ENCODE data around the gene RBBP6. TPM values are rescaled to one million over a fixed set of nuclear protein-coding genes. Genes with fewer than 3 reads are reported as not detected.
"Not testable (repeated sequence)": the region's sequence is repeated elsewhere in the genome, so short reads cannot be mapped to it uniquely, and the experiment has no call there.

RBBP6 gene
- total RNA-seq, 2 experiments from 2014 or later: 63.7 to 66.4 TPM

GRCh38 chr16:24577167-24577566 is 37.8 kb downstream of the RBBP6 start:
- Mint-ChIP-seq H3K4me3 (no peak overlapping the region), H3K9me3 (no peaks in the 10 kb centered on the region), H3K27me3 (peaks cover 2% of the 10 kb centered on the region), H3K27ac (no peak overlapping the region), H3K36me3 (ENCODE audit: low read depth) (peaks cover 11% of the 10 kb centered on the region), H3K4me1 (no peaks in the 10 kb centered on the region)
- no peak for DNase-seq
- ChIA-PET CTCF (interaction anchor here (0.6 to 1.3 kb wide), 4 partner anchors 9 to 1039 kb away, joined by 3 to 5 read pairs (median 4); no protein-coding TSS in a partner anchor), POLR2A (interaction anchor here (0.5 to 0.6 kb wide), 2 partner anchors 22 to 34 kb away, joined by 3 to 8 read pairs; no protein-coding TSS in a partner anchor)

DNA sequence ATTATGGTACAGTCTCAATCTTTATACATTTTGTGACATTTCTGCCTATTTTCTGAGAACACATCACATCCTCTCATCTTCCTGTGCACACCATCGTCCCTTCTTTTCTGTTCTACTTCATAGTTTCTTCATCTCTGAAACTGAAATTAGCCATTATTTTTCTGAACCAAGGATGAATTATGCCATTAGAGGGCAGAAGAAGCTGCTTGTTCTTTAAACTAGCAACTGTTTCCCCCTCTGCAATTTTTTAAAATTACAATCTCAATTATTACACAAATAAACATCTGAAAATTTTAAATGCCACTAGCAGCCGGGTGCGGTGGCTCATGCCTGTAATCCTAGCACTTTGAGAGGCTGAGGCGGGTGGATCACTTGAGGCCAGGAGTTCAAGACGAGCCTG is 41.3 kb downstream of the RBBP6 start:
- Mint-ChIP-seq H3K4me3 (no peak overlapping the region), H3K36me3 (ENCODE audit: low read depth) (no peaks in the 10 kb centered on the region), H3K4me1 (no peaks in the 10 kb centered on the region), H3K9me3 (no peaks in the 10 kb centered on the region), H3K27me3 (peaks cover 6% of the 10 kb centered on the region), H3K27ac (no peak overlapping the region)
- DNase-seq: no peak
- ChIA-PET CTCF (no interaction called here), POLR2A (no interaction called here)

GRCh38 chr16:24583494-24583893 is 44.1 kb downstream of the RBBP6 start:
- POLR2A ChIA-PET: no interaction called here
- Mint-ChIP-seq H3K4me3 (no peak overlapping the region), H3K36me3 (ENCODE audit: low read depth) (no peaks in the 10 kb centered on the region)

DNA sequence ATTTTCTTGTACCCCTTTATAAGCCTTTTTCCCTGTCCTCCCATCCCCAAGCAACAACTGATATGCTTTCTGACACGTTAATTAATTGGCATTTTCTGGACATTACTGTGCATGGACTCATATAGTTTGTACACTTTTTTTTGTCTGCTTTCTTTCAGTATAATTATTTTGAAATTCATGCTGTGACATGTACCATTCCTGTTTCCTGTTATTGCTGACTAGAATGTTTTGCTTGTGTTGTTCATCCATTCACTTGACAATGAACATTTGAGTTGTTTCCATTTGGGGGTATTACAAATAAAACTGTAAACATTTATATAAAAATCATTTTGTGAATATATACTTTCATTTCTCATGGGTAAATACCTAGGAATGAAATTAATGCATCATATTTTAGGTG is 50.6 kb downstream of the RBBP6 start:
- POLR2A ChIA-PET: no interaction called here
- Mint-ChIP-seq H3K36me3 (ENCODE audit: low read depth) (no peaks in the 10 kb centered on the region), H3K4me3 (no peak overlapping the region), H3K27me3 (peaks cover 8% of the 10 kb centered on the region), H3K9me3 (no peaks in the 10 kb centered on the region), H3K4me1 (no peaks in the 10 kb centered on the region), H3K27ac (no peak overlapping the region)
- CTCF ChIA-PET: no interaction called here
- DNase-seq: no peak

More at GRCh38 chr16:24583494-24583893, 44.1 kb downstream of the RBBP6 start:
- Mint-ChIP-seq H3K9me3 (no peaks in the 10 kb centered on the region), H3K27me3 (peaks cover 9% of the 10 kb centered on the region), H3K27ac (no peak overlapping the region), H3K4me1 (no peaks in the 10 kb centered on the region)
- CTCF ChIA-PET: no interaction called here
- no peak for DNase-seq

DNA sequence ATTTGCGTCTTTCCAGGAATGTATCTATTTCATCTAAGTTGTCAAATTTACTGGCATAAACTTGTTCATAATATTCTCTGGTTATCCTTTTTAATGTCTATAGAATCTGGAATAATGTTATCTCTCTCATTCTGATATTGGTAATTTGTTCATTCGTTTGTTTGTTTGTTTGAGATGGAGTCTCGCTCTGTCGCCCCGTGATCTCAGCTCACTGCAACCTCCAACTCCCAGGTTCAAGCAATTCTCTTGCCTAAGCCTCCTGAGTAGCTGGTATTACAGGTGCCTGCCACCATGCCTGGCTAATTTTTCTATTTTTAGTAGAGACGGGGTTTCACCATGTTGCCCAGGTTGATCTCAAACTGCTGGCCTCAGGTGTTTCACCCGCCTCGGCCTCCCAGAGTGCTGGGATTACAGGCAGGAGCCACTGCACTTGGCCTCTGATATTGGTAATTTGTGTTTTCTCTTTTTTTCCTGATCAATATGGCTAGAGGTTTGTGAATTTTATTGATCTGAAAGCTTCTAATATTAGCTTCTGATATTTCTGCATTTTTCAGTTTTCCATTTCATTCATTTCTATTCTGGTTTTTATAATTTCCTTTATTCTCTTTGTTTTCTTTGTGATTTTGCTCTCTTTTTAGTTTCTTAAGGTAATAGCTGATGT is 59.5 kb downstream of the RBBP6 start:
- DNase-seq: no peak
- H3K27me3 Mint-ChIP-seq: peaks cover 17% of the 10 kb centered on the region
- POLR2A ChIA-PET: interaction anchor here (0.6 kb wide), 1 partner anchor 22 kb away, joined by 3 read pairs; no protein-coding TSS in a partner anchor
- no peak overlapping the region for H3K27ac Mint-ChIP-seq
- no peak overlapping the region for H3K4me3 Mint-ChIP-seq
- H3K4me1 Mint-ChIP-seq: no peaks in the 10 kb centered on the region
- H3K9me3 Mint-ChIP-seq: no peaks in the 10 kb centered on the region
- CTCF ChIA-PET: interaction anchor here (0.6 to 1.3 kb wide), 2 partner anchors 11 to 94 kb away, joined by 3 to 4 read pairs; no protein-coding TSS in a partner anchor
- no peaks in the 10 kb centered on the region for H3K36me3 Mint-ChIP-seq (ENCODE audit: low read depth)

GRCh38 chr16:24609417-24609739 is 70.0 kb downstream of the RBBP6 start:
- H3K4me1 Mint-ChIP-seq: peaks cover 7% of the 10 kb centered on the region
- no peaks in the 10 kb centered on the region for H3K9me3 Mint-ChIP-seq
- POLR2A ChIA-PET: no interaction called here
- no peak overlapping the region for H3K27ac Mint-ChIP-seq
- CTCF ChIA-PET: interaction anchor here (1.7 kb wide), 1 partner anchor 10 kb away, joined by 4 read pairs; no protein-coding TSS in a partner anchor
- DNase-seq: no peak
- no peak overlapping the region for H3K4me3 Mint-ChIP-seq
- H3K27me3 Mint-ChIP-seq: peaks cover 45% of the 10 kb centered on the region
- no peaks in the 10 kb centered on the region for H3K36me3 Mint-ChIP-seq (ENCODE audit: low read depth)

GRCh38 chr16:24609740-24610415 is 70.5 kb downstream of the RBBP6 start:
- no peak overlapping the region for H3K4me3 Mint-ChIP-seq
- DNase-seq: no peak

GRCh38 chr16:24610416-24610755 is 71.0 kb downstream of the RBBP6 start:
- H3K36me3 Mint-ChIP-seq (ENCODE audit: low read depth): no peaks in the 10 kb centered on the region
- CTCF ChIA-PET: interaction anchor here (1.7 kb wide), 1 partner anchor 11 kb away, joined by 4 read pairs; no protein-coding TSS in a partner anchor
- H3K27me3 Mint-ChIP-seq: peaks cover 45% of the 10 kb centered on the region
- H3K27ac Mint-ChIP-seq: no peak overlapping the region
- H3K4me1 Mint-ChIP-seq: peaks cover 7% of the 10 kb centered on the region
- DNase-seq: no peak
- H3K9me3 Mint-ChIP-seq: no peaks in the 10 kb centered on the region
- H3K4me3 Mint-ChIP-seq: no peak overlapping the region
- POLR2A ChIA-PET: no interaction called here

More at GRCh38 chr16:24609740-24610415, 70.5 kb downstream of the RBBP6 start:
- H3K4me1 Mint-ChIP-seq: peaks cover 7% of the 10 kb centered on the region
- no peak overlapping the region for H3K27ac Mint-ChIP-seq
- no peaks in the 10 kb centered on the region for H3K9me3 Mint-ChIP-seq
- H3K36me3 Mint-ChIP-seq (ENCODE audit: low read depth): no peaks in the 10 kb centered on the region
- CTCF ChIA-PET: interaction anchor here (1.7 kb wide), 1 partner anchor 10 kb away, joined by 4 read pairs; no protein-coding TSS in a partner anchor
- POLR2A ChIA-PET: no interaction called here
- H3K27me3 Mint-ChIP-seq: peaks cover 45% of the 10 kb centered on the region

DNA sequence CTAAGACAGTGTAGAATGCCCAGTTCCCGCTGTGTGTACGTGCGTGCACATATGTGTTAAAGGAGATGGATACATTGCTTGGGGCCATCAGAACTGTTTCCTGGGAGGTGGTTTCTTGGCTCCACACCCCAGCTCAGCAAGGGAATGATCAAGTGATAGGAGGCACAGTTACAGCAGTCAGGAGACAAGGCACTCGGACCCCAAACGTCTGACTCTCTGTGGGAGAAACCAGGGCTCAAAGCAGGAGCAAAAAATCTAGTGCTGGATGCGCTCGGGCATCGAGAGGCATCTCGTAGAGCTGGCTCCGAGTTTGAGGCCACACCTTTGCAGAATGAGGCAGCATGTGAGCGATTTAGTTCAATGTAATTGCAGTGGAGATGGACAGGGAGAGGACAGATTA is 71.9 kb downstream of the RBBP6 start:
- H3K27ac Mint-ChIP-seq: no peak overlapping the region
- POLR2A ChIA-PET: no interaction called here
- peaks cover 45% of the 10 kb centered on the region for H3K27me3 Mint-ChIP-seq
- H3K4me1 Mint-ChIP-seq: peaks cover 7% of the 10 kb centered on the region
- H3K4me3 Mint-ChIP-seq: no peak overlapping the region
- CTCF ChIA-PET: no interaction called here
- no peaks in the 10 kb centered on the region for H3K36me3 Mint-ChIP-seq (ENCODE audit: low read depth)
- no peak for DNase-seq
- no peaks in the 10 kb centered on the region for H3K9me3 Mint-ChIP-seq

DNA sequence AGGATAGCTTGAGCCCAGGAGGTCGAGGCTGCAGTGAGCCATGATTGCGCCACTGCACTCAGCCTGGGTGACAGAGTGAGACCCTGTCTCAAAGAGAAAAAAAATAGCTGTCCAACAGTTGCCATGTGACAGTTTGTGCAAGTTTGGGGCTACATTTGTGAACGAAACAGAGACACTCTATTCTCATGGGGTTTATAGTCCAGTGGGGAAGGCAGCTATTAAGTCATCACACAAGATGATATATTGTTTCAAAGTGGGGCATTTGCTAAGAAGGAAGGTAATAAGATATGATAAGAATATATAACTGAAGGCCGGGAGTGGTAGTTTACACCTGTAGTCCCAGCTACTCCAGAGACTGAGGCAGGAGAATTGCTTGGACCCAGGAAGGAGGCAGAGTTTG is 73.3 kb downstream of the RBBP6 start:
- ChIA-PET CTCF (interaction anchor here (0.7 kb wide), 1 partner anchor 921 kb away, joined by 3 read pairs; no protein-coding TSS in a partner anchor), POLR2A (no interaction called here)
- Mint-ChIP-seq H3K9me3 (no peaks in the 10 kb centered on the region), H3K27me3 (peaks cover 41% of the 10 kb centered on the region), H3K4me1 (peaks cover 7% of the 10 kb centered on the region), H3K36me3 (ENCODE audit: low read depth) (no peaks in the 10 kb centered on the region), H3K4me3 (no peak overlapping the region), H3K27ac (no peak overlapping the region)
- DNase-seq: no peak

GRCh38 chr16:24613267-24613666 is 73.9 kb downstream of the RBBP6 start:
- H3K9me3 Mint-ChIP-seq; H3K27ac Mint-ChIP-seq; H3K4me3 Mint-ChIP-seq; H3K4me1 Mint-ChIP-seq; DNase-seq; POLR2A ChIA-PET; H3K36me3 Mint-ChIP-seq (ENCODE audit: low read depth): not testable (repeated sequence)
- CTCF ChIA-PET: interaction anchor here (0.7 kb wide), 1 partner anchor 40 kb away, joined by 3 read pairs; no protein-coding TSS in a partner anchor
- H3K27me3 Mint-ChIP-seq: peaks cover 35% of the 10 kb centered on the region

DNA sequence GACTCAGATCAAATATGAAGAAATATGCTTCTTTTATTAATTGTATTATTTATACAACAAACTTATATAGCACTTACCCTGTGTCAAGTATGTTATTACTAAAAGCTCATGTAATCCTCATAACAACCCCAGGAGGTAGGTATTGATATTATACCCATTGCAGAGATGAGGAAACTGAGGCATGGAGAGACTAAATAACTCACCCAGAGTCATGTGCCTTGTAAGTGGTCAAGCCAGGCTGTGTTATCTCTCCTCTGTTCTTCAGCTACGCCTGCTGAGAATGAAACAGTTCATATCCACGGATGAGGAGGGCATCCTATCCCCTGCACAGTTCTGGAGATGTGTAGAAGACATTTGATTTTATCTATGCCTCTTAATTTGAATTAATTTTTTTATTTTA is 78.1 kb downstream of the RBBP6 start:
- Mint-ChIP-seq H3K27ac (no peak overlapping the region), H3K36me3 (ENCODE audit: low read depth) (no peaks in the 10 kb centered on the region), H3K4me3 (no peak overlapping the region), H3K27me3 (peaks cover 9% of the 10 kb centered on the region), H3K9me3 (no peaks in the 10 kb centered on the region), H3K4me1 (no peaks in the 10 kb centered on the region)
- no peak for DNase-seq
- ChIA-PET POLR2A (no interaction called here), CTCF (no interaction called here)

All from activated CD4-positive, alpha-beta T cell treated with anti-CD3 and anti-CD28 coated beads, Interleukin-2, amount 10 ng/mL, durations not matched to agents 7 days and 5 days (primary cell).